SK-N-SH (cell line): ENCODE results near the gene GHRL. TPM values are rescaled to one million over a fixed set of nuclear protein-coding genes. Genes with fewer than 3 reads are reported as not detected.

Source experiments
- CTCF ChIA-PET: fragments of 300-600, 350-600 bp; formaldehyde crosslinking; extraction: SDS; loops from one replicate; lab custom pipeline; 2021; lab: Yijun Ruan, JAX
- POLR2A ChIA-PET: fragments of 350-600 bp; sonication (Branson Sonifier 250); formaldehyde crosslinking; extraction: SDS; loops from one replicate; lab custom pipeline; 2020; ENCODE audit warnings: antibody characterized with exemption, inconsistent platforms; lab: Yijun Ruan, JAX
- DNase-seq: peaks from one replicate; pipeline ENCODE4 v3.0.0; 2012
- H2AFZ ChIP-seq: fragments of 200-600 bp; sonication (generic); 2 replicates; pipeline ENCODE4 v1.8.1; 2016; ENCODE audit warnings: antibody characterized with exemption, mild to moderate bottlenecking, low read depth
- H3F3A ChIP-seq: fragments of 200-600 bp; sonication (generic); replicated peaks from 2 replicates; pipeline ENCODE3; 2016; ENCODE audit warnings: antibody characterized with exemption, mild to moderate bottlenecking; ENCODE audit not compliant: insufficient read depth
- H3K27ac ChIP-seq, 2 experiments: fragments of 200-500 bp in 1 of 2; fragments of 200-600 bp in 1 of 2; sonication (Bioruptor generic) in 1 of 2; sonication (generic), shearing (Covaris generic) in 1 of 2; 2 replicates each; pipeline versions ENCODE4 v1.5.1 to v1.6.1; 2014 to 2016; ENCODE audit warnings: low read depth in 2 of 2, inconsistent platforms in 1 of 2, low read length in 1 of 2, mild to moderate bottlenecking in 1 of 2, mixed read lengths in 1 of 2
- H3K27me3 ChIP-seq: fragments of 200-600 bp; sonication (generic), shearing (Covaris generic); 2 replicates; pipeline ENCODE4 v1.6.1; 2016; ENCODE audit warnings: mixed run types; ENCODE audit not compliant: insufficient read depth
- H3K36me3 ChIP-seq, 2 experiments: fragments of 200-500 bp in 1 of 2; fragments of 200-600 bp in 1 of 2; sonication (Bioruptor generic) in 1 of 2; sonication (generic) in 1 of 2; replicated peaks in 1 of 2; 2 replicates each; pipeline versions ENCODE3 to v1.5.1; 2014 to 2016; ENCODE audit warnings: low read length in 1 of 2, mild to moderate bottlenecking in 1 of 2; ENCODE audit not compliant: insufficient read depth in 2 of 2, control insufficient read depth in 1 of 2
- H3K4me1 ChIP-seq, 2 experiments: fragments of 200-500 bp in 1 of 2; fragments of 200-600 bp in 1 of 2; sonication (Bioruptor generic) in 1 of 2; sonication (generic), shearing (Covaris generic) in 1 of 2; 2 replicates each; pipeline versions ENCODE4 v1.5.1 to v1.6.1; 2014 to 2016; ENCODE audit warnings: low read depth in 1 of 2, low read length in 1 of 2, mixed run types in 1 of 2; ENCODE audit not compliant: insufficient read depth in 2 of 2, control insufficient read depth in 1 of 2
- H3K4me2 ChIP-seq: fragments of 200-600 bp; sonication (generic), shearing (Covaris generic); 2 replicates; pipeline ENCODE4 v1.6.1; 2017; ENCODE audit warnings: mixed run types
- H3K4me3 ChIP-seq, 2 experiments: fragments of 200-500 bp in 1 of 2; fragments of 200-600 bp in 1 of 2; sonication (Bioruptor generic) in 1 of 2; sonication (generic), shearing (Covaris generic) in 1 of 2; 2 replicates each; pipeline versions ENCODE4 v1.5.1 to v1.8.1; 2014 to 2016; ENCODE audit warnings: low read depth in 2 of 2, inconsistent platforms in 1 of 2, low read length in 1 of 2, mild to moderate bottlenecking in 1 of 2, mixed read lengths in 1 of 2, moderate library complexity in 1 of 2
- H3K79me2 ChIP-seq: fragments of 200-600 bp; sonication (generic); 2 replicates; pipeline ENCODE4 v1.8.1; 2017; ENCODE audit warnings: mild to moderate bottlenecking; ENCODE audit not compliant: insufficient read depth
- H3K9ac ChIP-seq: fragments of 200-600 bp; sonication (generic); 2 replicates; pipeline ENCODE4 v1.6.1; 2017; ENCODE audit warnings: mixed run types
- H3K9me2 ChIP-seq: fragments of 200-600 bp; sonication (generic); 2 replicates; pipeline ENCODE4 v1.6.1; 2017; ENCODE audit warnings: mixed run types
- H3K9me3 ChIP-seq: fragments of 200-600 bp; sonication (generic); 2 replicates; pipeline ENCODE4 v1.6.1; 2017; ENCODE audit warnings: mixed run types, mild to moderate bottlenecking, moderate library complexity
- H4K20me1 ChIP-seq: fragments of 200-600 bp; sonication (generic); 2 replicates; pipeline ENCODE4 v1.6.1; 2017; ENCODE audit warnings: mild to moderate bottlenecking, mixed run types; ENCODE audit not compliant: insufficient read depth
- FOSL2 ChIP-seq: IDR thresholded peaks from 2 replicates; pipeline ENCODE4 v1.4.0; 2012; ENCODE audit warnings: low read depth, mild to moderate bottlenecking, moderate library complexity, borderline replicate concordance
- JUND ChIP-seq: IDR thresholded peaks from 2 replicates; pipeline ENCODE4 v1.4.0; 2012
- MXI1 ChIP-seq: IDR thresholded peaks from 2 replicates; pipeline ENCODE4 v1.6.1; 2012; ENCODE audit warnings: mild to moderate bottlenecking, low read depth, low read length, improper control_type of control experiment
- NFIC ChIP-seq: IDR thresholded peaks from 2 replicates; pipeline ENCODE4 v1.4.0; 2012; ENCODE audit warnings: borderline replicate concordance
- RAD21 ChIP-seq: IDR thresholded peaks from 2 replicates; pipeline ENCODE4 v1.6.1; 2012; ENCODE audit warnings: mild to moderate bottlenecking, low read length
- SMC3 ChIP-seq: IDR thresholded peaks from 2 replicates; pipeline ENCODE4 v1.6.1; 2012; ENCODE audit warnings: low read depth, low read length, improper control_type of control experiment
- TEAD4 ChIP-seq: IDR thresholded peaks from 2 replicates; pipeline ENCODE4 v1.4.0; 2012; ENCODE audit warnings: mild to moderate bottlenecking, borderline replicate concordance; ENCODE audit not compliant: insufficient read depth
- USF1 ChIP-seq: IDR thresholded peaks from 2 replicates; pipeline ENCODE4 v1.4.0; 2012; ENCODE audit warnings: low read depth, borderline replicate concordance
- WGBS: methylation state at CpG from one replicate; pipeline ENCODE4 v1.1.6; 2017; ENCODE audit warnings: low lambda C conversion rate; 5-methylcytosine and 5-hydroxymethylcytosine counted together
- polyA plus RNA-seq, 3 experiments: library from polyadenylated mRNA; depleted of rRNA; stranded (reverse); fragments of >200 nt; gene quantifications; 2 replicates each; pipeline ENCODE4 v1.2.3, GENCODE V29; 2012
- TF ChIP-seq, protein P1 (sequence below): fragments of 200-600 bp; sonication (generic); IDR thresholded peaks from 2 replicates; pipeline ENCODE4 v1.6.1; 2017; ENCODE audit warnings: antibody characterized with exemption, mild to moderate bottlenecking, moderate library complexity
- TF ChIP-seq, protein P2 (sequence below): IDR thresholded peaks from 2 replicates; pipeline ENCODE4; 2012

Gene GHRL
- polyA plus RNA-seq, 1 of the 3 experiments (the other 2 are of a cell fraction) = not detected

DNA sequence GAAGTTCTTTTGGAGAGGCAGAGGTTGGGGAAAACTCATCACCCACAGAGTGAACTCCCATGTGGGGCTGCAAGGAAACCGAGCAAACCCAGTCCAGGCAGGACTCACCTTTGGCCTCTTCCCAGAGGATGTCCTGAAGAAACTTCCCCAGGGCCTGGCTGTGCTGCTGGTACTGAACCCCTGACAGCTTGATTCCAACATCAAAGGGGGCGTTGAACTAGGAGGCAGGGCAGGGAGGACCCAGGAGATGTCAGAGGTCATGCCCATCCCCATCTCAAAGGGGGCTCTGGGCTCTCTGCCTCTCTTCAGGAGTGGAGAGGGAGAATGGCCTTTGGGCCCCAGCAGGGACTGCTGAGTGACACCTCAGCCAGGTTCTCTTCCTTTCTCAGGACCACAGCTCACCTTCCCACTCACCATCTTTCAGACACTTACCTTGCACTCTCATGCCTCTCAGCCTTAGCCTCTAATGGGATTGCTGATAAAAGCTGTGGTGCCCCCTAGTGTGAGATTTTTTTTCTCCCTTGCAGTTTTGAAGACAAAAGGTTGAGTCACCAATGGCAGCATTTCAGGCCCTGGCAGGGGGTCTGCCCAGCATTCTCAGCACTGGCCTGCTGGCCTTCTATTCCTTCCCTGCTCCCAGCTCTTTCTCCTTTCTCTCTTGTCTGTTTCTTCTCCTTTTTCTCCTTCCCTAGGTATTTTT, 6.0 kb downstream of the GHRL start:
- POLR2A ChIA-PET = no interaction called here
- Histone ChIP-seq H3K36me3 (peaks cover 25 to 26% of the 10 kb centered on the region in 2 experiments), H3K4me2 (no peak overlapping the region), H4K20me1 (no peaks in the 10 kb centered on the region), H3K9ac (peak overlapping the region; percentile 22; the same call in 1 of the 2 replicates), H3K79me2 (no peaks in the 10 kb centered on the region), H3F3A (peaks cover 4% of the 10 kb centered on the region), H2AFZ (no peak overlapping the region), H3K27ac (peak overlapping the region in 1 of 2 experiments; percentile 68; a peak in 2 of 4 replicates), H3K27me3 (no peaks in the 10 kb centered on the region), H3K4me1 (peaks cover 6 to 17% of the 10 kb centered on the region in 2 experiments; a peak in 2 of 4 replicates), H3K9me3 (no peaks in the 10 kb centered on the region), H3K9me2 (no peaks in the 10 kb centered on the region), H3K4me3 (no peak overlapping the region)
- peak; percentile 76 for DNase-seq
- CTCF ChIA-PET = interaction anchor here (0.8 to 2.5 kb wide), 22 partner anchors 9 to 554 kb away, joined by 3 to 8 read pairs (median 3); no protein-coding TSS in a partner anchor
- peak; percentile 75 for TF ChIP-seq RAD21
- TF ChIP-seq, protein P1, sequence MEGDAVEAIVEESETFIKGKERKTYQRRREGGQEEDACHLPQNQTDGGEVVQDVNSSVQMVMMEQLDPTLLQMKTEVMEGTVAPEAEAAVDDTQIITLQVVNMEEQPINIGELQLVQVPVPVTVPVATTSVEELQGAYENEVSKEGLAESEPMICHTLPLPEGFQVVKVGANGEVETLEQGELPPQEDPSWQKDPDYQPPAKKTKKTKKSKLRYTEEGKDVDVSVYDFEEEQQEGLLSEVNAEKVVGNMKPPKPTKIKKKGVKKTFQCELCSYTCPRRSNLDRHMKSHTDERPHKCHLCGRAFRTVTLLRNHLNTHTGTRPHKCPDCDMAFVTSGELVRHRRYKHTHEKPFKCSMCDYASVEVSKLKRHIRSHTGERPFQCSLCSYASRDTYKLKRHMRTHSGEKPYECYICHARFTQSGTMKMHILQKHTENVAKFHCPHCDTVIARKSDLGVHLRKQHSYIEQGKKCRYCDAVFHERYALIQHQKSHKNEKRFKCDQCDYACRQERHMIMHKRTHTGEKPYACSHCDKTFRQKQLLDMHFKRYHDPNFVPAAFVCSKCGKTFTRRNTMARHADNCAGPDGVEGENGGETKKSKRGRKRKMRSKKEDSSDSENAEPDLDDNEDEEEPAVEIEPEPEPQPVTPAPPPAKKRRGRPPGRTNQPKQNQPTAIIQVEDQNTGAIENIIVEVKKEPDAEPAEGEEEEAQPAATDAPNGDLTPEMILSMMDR = peak; percentile 77
- 0 out of 2 replicates have a peak, but pooled peaks have one; percentile 40 for TF ChIP-seq JUND
- TF ChIP-seq USF1 = no peak
- 0 out of 2 replicates have a peak, but pooled peaks have one; percentile 16 for TF ChIP-seq NFIC
- TF ChIP-seq SMC3 = peak; percentile 44
- peak; percentile 60; the same call in 1 of the 2 replicates for TF ChIP-seq FOSL2
- TF ChIP-seq, protein P2, sequence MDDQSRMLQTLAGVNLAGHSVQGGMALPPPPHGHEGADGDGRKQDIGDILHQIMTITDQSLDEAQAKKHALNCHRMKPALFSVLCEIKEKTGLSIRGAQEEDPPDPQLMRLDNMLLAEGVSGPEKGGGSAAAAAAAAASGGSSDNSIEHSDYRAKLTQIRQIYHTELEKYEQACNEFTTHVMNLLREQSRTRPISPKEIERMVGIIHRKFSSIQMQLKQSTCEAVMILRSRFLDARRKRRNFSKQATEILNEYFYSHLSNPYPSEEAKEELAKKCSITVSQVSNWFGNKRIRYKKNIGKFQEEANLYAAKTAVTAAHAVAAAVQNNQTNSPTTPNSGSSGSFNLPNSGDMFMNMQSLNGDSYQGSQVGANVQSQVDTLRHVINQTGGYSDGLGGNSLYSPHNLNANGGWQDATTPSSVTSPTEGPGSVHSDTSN = no peak
- TF ChIP-seq MXI1 = no peak
- WGBS = 17% methylated on average over 1 of the region's 2 CpGs

GRCh38 chr3:10286133-10286524, 6.6 kb downstream of the GHRL start:
- H2AFZ ChIP-seq = no peak overlapping the region
- peaks cover 4% of the 10 kb centered on the region for H3F3A ChIP-seq
- CTCF ChIA-PET = interaction anchor here (0.6 to 2.5 kb wide), 12 partner anchors 10 to 355 kb away, joined by 3 to 8 read pairs (median 4); no protein-coding TSS in a partner anchor
- H3K79me2 ChIP-seq = no peaks in the 10 kb centered on the region
- TF ChIP-seq TEAD4 (no peak), NFIC (no peak)
- no peaks in the 10 kb centered on the region for H3K9me3 ChIP-seq
- no peak overlapping the region for H3K27ac ChIP-seq
- H3K4me2 ChIP-seq = no peak overlapping the region
- no peak overlapping the region for H3K9ac ChIP-seq
- peaks cover 6 to 17% of the 10 kb centered on the region in 2 experiments; a peak in 2 of 4 replicates for H3K4me1 ChIP-seq
- DNase-seq = no peak
- peaks cover 25 to 26% of the 10 kb centered on the region in 2 experiments for H3K36me3 ChIP-seq
- H3K9me2 ChIP-seq = no peaks in the 10 kb centered on the region
- WGBS = 98% methylated on average over 5 of the region's 5 CpGs
- POLR2A ChIA-PET = no interaction called here
- no peak overlapping the region for H3K4me3 ChIP-seq
- no peaks in the 10 kb centered on the region for H3K27me3 ChIP-seq
- no peaks in the 10 kb centered on the region for H4K20me1 ChIP-seq
